ENCODE data around the gene CLCC1.
"Not testable (repeated sequence)": the region's sequence is repeated elsewhere in the genome, so short reads cannot be mapped to it uniquely, and the experiment has no call there.

Gene CLCC1, protein sequence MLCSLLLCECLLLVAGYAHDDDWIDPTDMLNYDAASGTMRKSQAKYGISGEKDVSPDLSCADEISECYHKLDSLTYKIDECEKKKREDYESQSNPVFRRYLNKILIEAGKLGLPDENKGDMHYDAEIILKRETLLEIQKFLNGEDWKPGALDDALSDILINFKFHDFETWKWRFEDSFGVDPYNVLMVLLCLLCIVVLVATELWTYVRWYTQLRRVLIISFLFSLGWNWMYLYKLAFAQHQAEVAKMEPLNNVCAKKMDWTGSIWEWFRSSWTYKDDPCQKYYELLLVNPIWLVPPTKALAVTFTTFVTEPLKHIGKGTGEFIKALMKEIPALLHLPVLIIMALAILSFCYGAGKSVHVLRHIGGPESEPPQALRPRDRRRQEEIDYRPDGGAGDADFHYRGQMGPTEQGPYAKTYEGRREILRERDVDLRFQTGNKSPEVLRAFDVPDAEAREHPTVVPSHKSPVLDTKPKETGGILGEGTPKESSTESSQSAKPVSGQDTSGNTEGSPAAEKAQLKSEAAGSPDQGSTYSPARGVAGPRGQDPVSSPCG

DNA sequence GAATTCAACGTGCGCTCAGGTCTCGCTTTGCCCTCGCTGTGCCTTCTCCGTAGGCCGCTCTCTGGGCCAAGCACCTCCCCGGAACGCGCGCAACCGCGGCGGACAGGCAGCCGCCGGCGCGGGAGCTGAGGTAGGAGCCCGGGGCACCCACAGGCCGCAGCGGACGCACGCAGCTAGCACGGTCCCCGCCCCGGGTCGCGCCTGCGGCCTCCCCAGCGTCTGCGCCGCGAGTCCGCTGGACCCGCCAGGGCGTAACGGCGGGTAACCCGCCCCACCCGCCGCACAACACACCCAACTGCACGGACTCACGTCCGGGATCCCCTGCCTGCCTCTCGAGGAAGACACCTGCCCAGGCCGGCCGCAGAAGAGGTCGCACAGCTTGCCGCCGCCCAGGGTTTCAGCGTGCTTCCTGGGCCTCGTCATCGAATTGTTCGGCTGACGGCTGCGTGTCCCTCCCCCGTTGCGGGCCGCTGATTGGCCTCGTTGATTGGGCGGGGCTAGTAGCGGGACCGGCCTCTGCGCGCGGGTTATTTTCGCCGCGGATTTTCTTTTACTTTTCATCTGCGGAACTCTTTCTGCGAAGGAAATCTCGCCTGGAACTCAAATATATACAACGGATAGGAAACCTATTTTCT, at the start of gene CLCC1:
CLCC1 (minus strand) TSS at position 433 of the 635 bp plus-strand sequence. CDS start 13,047 bp downstream, outside the sequence.
- DNase-seq (ENCODE audit: low spot score), result peak; percentile 95

DNA sequence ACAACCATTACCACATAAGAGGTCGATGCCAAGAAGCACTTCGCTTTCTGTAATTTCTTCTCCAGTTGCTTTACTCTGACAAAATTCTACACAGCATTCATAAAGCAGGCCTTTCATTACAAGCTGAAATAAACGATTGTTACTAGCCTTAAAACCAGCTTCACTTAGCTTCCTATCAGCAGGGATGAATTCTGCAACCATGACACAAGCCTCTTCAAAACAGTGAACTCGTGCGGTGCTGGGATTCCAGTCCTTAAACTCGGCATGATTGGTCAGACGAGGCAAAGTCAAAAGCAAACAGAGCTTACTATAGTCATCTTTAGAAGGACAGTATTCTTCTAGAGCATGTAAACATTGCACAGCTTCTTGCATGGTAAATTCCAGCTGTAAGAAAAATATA, 48.1 kb upstream of the CLCC1 start:
- no peak for DNase-seq (ENCODE audit: low spot score)

DNA sequence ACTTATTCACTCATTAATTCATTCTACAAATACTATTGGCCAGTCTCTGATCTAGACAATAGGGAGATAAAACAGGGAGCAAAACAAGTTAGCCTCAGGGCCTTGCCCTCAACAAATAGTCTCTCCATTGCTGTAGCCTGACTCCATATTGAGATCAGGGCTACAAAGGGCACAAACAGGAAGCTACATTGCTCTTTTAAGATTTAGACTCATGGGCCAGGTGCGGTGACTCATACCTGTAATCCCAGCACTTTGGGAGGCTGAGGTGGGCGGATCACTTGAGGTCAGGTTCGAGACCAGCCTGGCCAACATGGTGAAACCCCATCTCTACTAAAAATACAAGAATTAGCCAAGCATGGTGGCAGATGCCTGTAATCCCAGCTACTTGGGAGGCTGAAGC, 33.3 kb upstream of the CLCC1 start:
- DNase-seq (ENCODE audit: low spot score), result not testable (repeated sequence)

DNA sequence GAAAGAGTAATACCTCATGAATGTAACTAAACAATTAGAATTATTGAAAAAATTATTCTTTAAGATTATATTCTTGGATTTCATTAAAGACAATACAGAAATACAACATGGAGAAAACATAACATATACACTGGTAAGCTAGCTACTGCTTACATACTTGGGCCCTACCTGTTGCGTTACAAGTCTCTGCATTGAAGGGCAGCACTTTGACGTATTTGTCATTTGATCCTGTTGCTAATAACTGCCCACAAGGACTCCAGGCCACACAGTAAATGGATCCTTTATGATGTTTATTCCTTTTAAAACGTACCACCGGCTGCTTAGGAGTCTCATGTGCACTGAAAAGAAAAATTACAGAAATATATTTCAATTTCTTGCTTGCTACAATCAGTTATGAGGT, 19.8 kb upstream of the CLCC1 start:
- DNase-seq (ENCODE audit: low spot score), result no peak

DNA sequence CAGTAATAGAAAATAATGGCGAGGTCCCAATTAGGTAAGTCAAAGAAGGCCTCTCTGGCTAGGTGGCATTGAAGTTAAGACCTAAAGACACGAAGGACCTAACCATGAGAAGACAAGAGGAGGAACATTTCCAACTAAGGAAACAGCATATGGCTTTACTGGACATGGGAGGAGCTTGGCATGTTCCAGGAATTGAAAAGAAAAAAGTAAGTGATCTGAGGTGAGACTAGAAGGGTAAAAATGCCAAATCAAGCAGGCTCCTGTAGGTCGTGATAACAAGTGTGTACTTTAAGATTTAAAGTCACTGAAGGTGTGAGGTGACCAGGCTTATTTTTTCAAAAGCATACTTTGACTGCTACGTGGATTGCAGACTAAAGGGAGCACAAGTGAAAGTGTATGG, 13.4 kb upstream of the CLCC1 start:
- no peak for DNase-seq (ENCODE audit: low spot score)

DNA sequence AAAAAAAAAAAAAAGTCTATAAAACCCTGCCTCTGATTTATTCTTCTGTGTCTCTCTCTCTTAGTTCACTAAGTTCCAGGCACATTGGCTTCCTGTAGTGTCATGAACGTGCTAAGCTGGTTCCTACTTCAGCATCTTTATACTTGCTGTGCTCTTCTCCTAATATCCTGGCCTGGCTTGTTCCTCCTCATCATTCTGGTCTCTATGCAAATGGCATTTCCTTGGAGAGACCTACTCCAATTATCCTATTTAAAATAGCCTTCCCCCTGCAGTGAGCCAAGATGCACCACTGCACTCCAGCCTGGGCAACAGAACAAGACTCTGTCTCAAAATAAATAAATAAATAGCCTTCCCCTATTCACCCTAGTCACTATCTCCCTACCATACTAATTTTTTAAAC, 9.7 kb upstream of the CLCC1 start:
- DNase-seq (ENCODE audit: low spot score), result no peak

DNA sequence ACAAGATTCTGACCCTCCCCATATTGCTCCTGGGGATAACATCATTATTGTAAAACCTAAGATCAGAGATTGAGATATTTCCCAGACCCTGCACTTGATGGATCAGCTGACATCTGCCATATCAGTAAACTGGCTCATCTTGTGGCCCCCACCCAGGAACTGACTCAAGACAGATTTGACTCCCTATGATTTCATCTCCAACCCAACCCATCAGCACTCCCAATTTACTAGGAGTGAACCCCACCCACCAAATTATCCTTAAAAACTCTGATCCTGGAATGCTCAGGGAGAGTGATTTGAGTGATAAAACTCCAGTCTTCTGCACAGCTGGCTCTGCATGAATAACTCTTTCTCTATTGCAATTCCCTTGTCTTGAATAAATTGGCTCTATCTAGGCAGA, 6.1 kb upstream of the CLCC1 start:
- DNase-seq (ENCODE audit: low spot score), result no peak

DNA sequence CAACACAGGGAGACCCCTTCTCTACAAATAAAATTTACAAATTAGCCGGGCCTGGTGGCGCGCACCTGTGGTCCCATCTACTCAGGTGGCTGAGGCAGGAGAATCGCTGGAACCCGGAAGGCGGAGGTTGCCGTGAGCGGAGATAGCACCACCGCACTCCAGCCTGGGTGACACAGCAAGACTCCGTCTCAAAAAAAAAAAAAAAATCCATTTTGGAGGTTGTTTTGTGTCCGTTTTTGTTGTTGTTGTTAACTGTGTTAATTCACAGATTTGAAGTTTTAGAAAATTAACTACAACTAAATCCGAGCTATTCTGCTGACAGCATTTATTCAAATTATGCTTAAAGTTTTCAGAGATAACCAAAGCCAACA, 618 bp downstream of the CLCC1 start:
- DNase-seq (ENCODE audit: low spot score), result no peak

DNA sequence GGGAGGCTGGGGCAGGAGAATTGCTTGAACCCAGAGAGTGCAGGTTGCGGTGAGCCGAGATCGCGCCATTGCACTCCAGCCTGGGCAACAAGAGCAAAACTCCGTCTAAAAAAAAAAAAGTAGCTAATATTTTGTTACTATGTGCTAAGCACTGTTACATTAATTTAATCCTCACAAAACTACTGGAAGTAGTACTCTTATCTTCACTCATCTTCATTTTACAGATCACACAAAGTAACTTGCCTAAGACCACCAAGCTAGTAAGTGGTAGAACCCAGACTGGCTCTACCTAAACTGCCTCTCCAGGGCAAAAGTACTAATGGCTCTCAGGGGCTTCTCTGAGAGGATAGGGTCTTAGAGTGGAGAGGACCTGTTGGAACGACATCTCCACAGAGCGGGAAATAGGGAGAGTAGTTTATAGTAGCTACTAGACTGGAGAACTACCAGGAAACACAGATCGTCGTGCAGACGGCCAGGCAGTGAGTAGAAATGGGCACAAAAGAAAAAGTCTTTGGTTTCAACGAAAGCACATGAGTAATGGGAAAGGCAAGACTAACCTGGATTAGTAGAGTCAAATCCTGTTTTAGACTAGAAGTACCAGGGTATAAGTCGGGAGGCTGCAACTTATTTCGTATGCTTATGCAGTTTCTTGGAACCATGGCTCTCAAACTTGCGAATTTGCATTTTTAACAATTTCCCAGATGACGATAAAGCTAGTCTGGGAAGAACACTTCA, 1.4 kb downstream of the CLCC1 start:
- no peak for DNase-seq (ENCODE audit: low spot score)

DNA sequence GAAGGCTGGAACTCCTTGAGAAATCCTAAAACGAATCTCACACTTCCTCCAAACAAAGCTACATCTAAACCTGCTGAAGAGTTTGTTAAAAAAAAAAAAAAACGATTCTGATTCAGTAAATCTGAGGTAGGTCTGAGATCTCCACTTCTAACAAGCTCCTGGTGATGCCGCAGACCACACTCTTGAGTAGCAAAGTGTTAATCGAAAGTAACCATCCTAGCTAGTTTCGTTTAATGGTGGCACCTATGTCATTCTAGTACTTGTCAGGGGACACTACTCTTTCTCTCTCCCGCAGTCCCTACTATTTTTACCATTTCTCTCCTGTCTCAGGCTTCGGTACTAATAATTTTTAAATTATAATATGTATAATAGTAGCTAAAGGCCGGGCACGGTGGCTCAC, 2.1 kb downstream of the CLCC1 start:
- DNase-seq (ENCODE audit: low spot score), result no peak

DNA sequence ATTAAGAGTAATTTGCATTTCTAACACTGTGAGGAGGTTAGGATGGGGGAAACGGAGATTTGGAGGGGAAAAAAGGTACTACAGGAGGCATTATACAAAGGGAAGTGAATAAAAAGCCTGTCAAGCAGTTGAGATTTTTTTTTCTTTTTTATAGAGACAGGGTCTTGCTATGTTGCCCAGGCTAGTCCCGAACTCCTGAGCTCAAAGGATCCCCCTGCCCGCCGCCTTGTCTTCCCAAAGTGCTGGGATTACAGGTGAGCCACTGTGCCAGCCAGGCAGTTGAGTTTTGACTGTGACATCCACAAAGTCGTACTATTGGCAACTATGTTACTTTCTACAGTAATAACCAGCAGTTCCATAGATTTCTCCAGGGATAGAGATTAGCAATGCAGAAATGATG, 2.6 kb downstream of the CLCC1 start:
- DNase-seq (ENCODE audit: low spot score), result no peak

DNA sequence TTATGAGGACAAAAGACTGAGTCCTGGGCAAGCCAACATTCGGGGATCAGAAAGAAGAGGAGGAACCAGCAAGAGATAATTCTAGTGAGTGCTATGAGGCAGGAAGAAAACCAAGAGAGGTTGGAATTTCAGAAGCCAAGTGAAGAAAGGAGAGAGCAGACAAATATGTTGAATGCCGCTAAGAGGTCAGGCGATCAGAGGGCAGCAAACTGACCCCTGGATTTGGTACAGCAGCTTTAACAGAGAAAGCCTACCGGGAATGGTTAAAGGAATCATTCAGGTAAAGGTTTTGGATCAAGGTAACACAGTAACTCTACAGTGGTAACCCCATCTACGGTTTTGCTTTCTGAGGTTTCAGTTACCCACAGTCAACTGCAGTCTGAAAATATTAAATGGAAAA, 5.4 kb downstream of the CLCC1 start:
- DNase-seq (ENCODE audit: low spot score), result no peak

DNA sequence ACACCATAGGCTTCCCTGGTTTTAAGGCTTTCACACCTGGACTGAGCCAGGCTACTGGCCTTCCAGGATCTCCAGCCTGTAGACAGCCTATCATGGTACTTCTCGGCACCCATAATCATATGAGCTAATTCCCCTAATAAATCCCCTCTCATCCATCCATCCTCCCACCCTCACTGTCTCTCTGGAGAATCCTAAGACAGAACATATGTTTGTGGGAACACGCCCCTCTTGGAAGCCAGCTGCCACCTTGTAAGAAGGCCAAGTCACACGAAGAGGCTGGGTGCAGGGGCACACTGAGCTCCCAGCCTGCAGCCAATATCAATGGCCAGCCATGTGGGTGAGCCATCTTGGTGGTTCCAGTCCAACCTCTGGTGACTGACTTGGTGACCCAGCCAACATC, 7.4 kb downstream of the CLCC1 start:
- peak; percentile 78 for DNase-seq (ENCODE audit: low spot score)

DNA sequence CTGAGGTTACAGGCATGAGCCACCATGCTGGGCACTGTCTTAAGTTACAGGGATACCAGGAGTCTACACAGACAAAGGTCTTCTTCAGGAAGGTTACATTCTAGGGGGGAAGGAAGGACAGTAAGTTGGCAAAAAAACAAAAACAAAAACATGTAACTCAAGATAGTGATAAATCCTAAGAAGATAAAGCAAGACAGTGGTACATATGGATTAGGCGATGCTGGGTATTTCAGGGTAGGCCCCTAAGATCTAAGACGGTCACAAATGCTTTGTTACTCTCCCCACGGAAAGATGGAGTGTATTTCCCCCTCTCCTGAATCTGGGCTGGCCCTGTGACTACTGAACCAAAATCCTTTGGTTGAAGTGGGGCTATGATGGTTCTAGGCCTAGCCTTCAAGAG, 8.2 kb downstream of the CLCC1 start:
- DNase-seq (ENCODE audit: low spot score), result no peak

DNA sequence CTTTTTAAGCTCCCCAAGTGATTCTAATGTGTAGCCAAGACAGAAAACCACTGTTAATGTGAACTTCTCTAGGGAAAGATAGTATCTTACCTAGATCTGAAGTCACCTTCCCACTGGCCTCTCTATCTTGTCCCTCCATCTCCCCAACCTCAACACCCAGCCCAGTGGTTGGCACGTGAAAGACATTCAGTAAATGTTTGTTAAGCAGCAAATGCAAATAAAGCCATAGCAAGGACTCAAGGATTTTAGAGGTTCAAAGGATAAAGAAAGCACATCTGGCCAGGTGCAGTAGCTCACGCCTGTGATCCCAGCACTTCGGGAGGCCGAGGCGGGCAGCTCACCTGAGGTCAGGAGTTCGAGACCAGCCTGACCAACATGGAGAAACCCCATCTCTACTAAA, 9.8 kb downstream of the CLCC1 start:
- no peak for DNase-seq (ENCODE audit: low spot score)

DNA sequence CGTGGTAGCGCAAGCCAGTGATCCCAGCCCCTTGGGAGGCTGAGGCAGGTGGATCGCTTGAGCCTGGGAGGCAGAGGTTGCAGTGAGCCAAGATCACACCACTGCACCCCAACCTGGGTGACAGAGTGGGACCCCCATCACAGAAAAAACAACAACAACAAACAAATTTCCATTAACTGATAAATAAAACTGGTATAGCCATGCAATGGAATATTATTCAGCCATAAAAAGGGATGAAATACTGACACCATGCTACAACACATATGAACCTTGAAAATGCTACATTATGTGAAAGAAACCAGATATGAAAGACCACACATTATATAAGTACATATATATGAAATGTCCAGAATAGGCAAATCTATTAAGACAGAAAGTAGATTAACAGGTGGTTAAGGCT, 12.0 kb downstream of the CLCC1 start:
- no peak for DNase-seq (ENCODE audit: low spot score)

DNA sequence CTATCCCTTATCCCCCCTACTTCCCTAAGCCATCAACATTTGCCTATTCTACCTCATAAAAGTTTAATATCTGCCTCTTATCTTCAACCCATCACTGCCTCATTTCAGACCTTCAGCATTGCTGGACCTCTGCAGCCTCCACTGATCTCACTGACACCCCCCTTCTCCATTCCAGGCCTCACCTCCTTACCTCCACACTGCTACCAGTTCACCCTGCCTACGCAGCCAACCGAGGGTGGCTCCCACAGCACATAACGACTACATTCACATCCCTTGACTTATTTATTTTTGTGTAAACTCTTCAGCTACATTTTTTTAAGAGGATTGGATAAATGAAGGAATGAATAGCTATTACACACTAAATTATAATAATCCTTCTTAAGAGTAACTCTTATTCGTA, 14.2 kb downstream of the CLCC1 start:
- DNase-seq (ENCODE audit: low spot score), result no peak

DNA sequence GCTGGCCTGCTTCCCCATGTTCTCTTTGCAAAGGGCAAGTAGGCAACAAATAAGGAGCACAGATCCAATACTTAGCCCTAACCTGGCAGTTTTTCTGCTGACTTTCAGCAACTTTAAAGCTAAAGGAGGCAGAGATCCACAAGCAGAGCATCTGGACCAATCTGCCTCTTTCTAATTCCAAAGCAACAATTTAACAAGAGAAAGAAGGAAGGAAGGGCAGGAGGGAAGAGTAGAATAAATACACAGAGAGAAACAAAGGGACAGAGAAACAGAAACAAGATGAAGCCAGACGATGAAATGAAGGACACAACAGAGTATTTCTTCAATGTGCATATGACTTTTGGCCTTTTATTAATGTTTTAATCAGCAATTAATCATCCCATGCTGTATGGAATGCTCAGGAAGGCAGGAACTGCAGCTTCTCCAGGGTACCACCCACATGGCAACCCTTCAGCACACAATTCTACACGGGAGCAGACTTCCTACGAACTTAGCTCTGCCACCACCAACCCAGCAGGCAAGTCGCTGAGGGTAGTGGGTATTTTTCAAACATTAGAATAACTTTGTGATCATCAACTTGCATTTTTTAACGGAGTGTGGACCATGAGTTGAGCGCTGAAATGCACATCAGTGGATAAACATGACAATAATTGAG, 15.3 kb downstream of the CLCC1 start:
- no peak for DNase-seq (ENCODE audit: low spot score)

DNA sequence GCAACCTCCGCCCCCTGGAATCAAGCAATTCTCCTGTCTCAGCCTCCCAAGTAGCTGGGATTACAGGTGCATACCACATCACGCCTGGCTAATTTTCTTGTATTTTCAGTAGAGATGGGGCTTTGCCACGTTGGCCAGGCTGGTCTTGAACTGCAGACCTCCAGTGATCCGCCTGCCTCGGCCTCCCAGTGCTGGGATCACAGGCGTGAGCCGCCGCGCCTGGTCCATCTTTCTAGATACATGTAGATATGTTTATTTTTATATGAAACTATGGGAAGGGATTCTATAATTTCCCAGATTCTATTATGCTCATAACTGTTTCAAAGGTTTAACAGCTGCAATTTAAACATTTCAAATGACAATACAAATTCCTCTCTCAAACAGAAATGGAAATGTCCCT, 27.1 kb downstream of the CLCC1 start:
- DNase-seq (ENCODE audit: low spot score), result no peak

DNA sequence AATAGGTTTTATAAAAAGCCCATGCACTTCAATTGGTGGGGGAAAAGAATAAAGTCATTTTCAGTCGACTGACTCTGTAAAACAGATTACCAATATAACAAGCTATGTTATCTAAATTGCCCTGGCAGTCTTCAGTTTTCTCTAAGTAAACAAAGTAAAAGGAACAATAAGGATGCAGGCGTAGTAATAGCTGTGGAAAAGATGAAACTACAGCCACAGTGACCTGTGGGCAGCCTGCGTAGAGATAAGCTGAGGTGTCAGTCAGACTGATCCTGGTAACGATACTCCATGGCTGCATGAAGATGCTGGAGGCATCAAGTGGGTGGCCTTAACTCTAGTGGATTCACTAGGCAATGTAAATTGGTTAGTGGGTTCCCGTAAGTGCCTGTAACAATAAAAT, 29.3 kb downstream of the CLCC1 start:
- no peak for DNase-seq (ENCODE audit: low spot score)

DNA sequence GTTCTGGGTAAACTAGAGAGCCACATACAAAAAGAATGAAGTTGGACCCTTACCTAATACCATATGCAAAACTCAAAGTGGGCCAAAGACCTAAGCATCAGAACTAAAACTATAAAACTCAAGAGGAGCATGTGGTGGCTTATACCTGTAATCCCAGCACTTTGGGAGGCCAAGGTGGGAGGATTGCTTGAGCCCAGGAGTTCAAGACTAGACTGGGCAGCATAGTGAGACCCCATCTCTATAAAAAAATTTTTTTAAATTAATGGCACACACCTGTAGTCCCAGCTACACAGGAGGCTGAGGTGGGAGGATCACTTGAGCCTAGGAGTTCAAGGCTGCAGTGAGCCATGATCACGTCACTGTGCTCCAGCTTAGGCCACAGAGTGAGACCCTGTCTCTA, 35.7 kb downstream of the CLCC1 start:
- not testable (repeated sequence) for DNase-seq (ENCODE audit: low spot score)

DNA sequence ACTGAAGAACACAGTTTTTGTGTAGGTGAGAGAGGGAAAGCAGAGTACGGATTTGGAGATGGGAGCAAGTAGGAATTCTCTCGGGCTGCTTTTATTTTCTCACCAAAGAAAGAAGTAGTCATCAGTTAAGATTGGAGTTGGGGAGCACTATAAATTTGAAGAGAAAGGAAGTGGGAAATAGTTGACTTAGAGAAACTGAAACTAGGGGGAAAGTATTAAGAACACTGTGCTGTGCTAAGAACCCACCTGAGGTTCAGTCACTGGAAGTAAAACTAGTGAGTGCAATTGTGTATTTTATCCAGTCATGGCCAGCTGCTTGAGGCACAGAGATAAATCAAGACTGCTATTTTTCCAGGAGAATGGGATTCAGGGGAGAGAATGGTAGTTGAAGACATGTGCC, 37.4 kb downstream of the CLCC1 start:
- DNase-seq (ENCODE audit: low spot score), result no peak

All from D341Med (cell line).